Measurements from ENCODE around the gene BLID. TPM values are rescaled to one million over a fixed set of nuclear protein-coding genes. Genes with fewer than 3 reads are reported as not detected.

Gene BLID
- total RNA-seq, 3 donors from 2014 or later = 2.0 to 2.8 (median 2.4) TPM

DNA sequence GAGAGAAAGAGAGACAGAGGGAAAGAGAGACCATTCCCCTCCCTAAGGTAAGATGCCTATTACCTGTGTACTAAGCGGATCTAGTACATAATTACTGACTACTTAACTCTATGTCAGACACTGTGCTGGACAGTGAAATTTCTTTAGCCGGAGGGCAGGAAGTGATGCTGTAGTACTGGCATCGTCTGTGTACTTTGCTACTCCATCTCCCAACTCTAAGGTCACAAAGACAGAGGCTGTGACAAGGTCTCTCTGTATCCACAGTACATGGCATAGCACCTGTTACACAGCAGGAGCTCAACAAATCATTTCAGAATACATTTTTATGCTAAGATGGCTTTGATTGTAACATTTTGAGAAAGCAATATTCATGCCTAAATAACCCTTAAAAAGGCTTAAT, 9.0 kb downstream of the BLID start:
- Histone ChIP-seq H3K9me3 (no peaks in the 10 kb centered on the region), H3K27ac (no peak overlapping the region), H3K27me3 (peaks cover 0 to 1% of the 10 kb centered on the region in 2 donors), H3K4me3 (no peak overlapping the region), H3K4me1 (no peaks in the 10 kb centered on the region), H3K36me3 (no peaks in the 10 kb centered on the region)
- TF ChIP-seq POLR2AphosphoS5 (IDR thresholded peaks at IDR 0.05) (no peak), POLR2A (IDR thresholded peaks at IDR 0.05) (no peak), CTCF (IDR thresholded peaks at IDR 0.05) (no peak)
- intact Hi-C loops (cut with DNase I; ENCODE audit: low total_unique reads) = no loop called here
- DNase-seq (ENCODE audit: low spot score in 2 of 2) = no peak

DNA sequence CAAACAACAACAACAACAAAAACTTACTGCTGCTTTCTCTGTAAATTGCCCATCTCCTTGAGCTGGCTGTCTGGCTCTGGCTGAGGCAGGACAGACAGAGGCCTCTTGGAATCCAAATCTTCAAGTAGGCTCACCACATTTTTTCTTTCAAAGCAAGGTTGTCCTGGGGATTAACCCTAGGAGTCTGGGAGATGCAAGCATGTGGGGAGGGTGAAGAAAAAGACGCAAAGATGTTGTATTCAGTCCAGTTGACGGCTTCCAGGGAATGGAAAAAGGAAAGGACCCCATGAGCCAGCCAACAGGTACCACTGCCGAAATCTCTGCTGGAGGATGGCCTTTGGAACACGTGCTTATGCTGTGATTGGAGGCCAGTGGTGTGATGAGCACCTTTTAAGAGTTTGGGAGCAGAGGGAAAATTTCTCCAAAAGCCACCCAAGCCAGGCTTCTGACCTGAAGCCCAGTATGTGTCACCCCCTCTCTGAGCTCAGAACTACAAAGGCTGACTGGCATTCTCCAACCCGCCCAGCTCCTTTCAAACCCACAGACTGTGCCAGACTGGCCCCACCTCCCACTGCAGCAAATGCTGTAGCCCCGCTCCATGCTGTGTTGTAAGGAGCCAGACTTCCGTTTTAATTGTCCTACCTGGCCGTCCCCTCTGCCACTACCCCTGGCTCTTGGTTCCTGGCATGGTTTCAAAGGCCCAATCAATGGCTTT, 10.8 kb downstream of the BLID start:
- intact Hi-C loops (cut with DNase I; ENCODE audit: low total_unique reads) = no loop called here
- Histone ChIP-seq H3K4me3 (no peak overlapping the region), H3K27ac (no peak overlapping the region), H3K4me1 (no peaks in the 10 kb centered on the region), H3K36me3 (no peaks in the 10 kb centered on the region), H3K27me3 (peaks cover 0 to 7% of the 10 kb centered on the region in 2 donors), H3K9me3 (no peaks in the 10 kb centered on the region)
- DNase-seq (ENCODE audit: low spot score in 2 of 2) = no peak
- TF ChIP-seq POLR2AphosphoS5 (IDR thresholded peaks at IDR 0.05) (no peak), POLR2A (IDR thresholded peaks at IDR 0.05) (no peak), CTCF (IDR thresholded peaks at IDR 0.05) (no peak)

DNA sequence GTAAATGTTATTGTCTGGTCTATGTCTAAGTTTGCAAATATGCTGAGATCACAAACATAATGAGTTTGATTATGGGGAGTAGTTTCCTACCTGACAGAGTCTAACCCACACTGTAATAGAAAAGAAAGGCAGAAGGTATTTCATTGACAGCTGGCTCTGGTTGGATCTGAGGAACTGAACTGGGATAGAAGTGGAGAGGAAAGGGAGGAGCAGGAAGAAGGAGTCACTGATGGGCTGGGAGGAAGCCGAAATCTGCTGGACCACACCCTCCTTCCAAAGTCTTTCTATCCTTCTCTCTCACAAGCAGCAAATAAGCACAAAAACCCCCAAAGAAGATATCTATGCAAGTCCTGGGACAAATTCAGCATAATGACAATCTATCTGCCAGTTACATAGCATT, 11.7 kb downstream of the BLID start:
- DNase-seq (ENCODE audit: low spot score in 2 of 2) = no peak
- Histone ChIP-seq H3K4me1 (no peaks in the 10 kb centered on the region), H3K36me3 (no peaks in the 10 kb centered on the region), H3K27ac (no peak overlapping the region), H3K9me3 (no peaks in the 10 kb centered on the region), H3K4me3 (no peak overlapping the region), H3K27me3 (peaks cover 0 to 14% of the 10 kb centered on the region in 2 donors)
- TF ChIP-seq CTCF (IDR thresholded peaks at IDR 0.05) = no peak
- TF ChIP-seq POLR2AphosphoS5 (IDR thresholded peaks at IDR 0.05) = no peak
- no peak for TF ChIP-seq POLR2A (IDR thresholded peaks at IDR 0.05)
- intact Hi-C loops (cut with DNase I; ENCODE audit: low total_unique reads) = no loop called here

DNA sequence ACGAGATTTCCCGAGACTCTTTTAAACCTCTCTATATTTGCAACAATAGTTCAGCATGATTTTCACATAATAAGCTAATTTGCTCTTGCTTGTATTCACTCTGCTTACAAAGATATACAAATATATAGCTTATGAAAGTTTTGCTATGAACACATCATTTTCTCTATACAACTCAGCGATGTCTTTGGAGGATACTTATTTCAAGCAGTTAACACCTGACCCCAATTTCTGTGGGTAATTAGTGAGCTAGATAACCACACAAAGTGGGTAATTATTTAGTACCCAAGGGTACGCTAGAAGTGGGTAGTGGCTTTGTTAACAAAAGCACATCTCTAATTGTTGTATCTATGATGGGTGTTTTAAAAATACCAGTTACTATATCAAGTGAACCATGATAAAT, 12.3 kb downstream of the BLID start:
- DNase-seq (ENCODE audit: low spot score in 2 of 2) = no peak
- TF ChIP-seq POLR2AphosphoS5 (IDR thresholded peaks at IDR 0.05) (no peak), CTCF (IDR thresholded peaks at IDR 0.05) (no peak), POLR2A (IDR thresholded peaks at IDR 0.05) (no peak)
- Histone ChIP-seq H3K4me1 (no peaks in the 10 kb centered on the region), H3K36me3 (no peaks in the 10 kb centered on the region), H3K4me3 (no peak overlapping the region), H3K9me3 (no peaks in the 10 kb centered on the region), H3K27me3 (peaks cover 0 to 17% of the 10 kb centered on the region in 2 donors), H3K27ac (no peak overlapping the region)
- intact Hi-C loops (cut with DNase I; ENCODE audit: low total_unique reads) = no loop called here

DNA sequence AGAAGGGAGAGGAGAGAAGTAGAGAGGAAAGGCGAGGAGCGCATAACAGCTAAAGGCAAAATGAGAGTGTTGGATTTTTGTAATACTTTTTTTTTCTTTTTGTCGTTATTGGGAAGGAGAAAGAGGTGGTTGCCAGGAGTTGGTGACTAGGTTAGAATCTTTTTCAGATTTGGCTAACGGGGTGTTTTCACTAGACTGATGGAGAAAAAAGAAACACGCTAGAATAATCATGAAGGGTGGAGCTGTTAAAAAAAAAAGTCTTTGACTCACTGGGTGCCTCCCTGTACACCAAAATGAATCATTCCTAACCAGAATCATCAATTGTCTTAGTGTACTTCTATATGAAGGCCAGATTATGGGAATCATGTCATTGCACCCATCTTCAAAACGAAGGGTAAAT, 12.7 kb downstream of the BLID start:
- H3K36me3 ChIP-seq = no peaks in the 10 kb centered on the region
- TF ChIP-seq POLR2A (IDR thresholded peaks at IDR 0.05) (no peak), CTCF (IDR thresholded peaks at IDR 0.05) (no peak), POLR2AphosphoS5 (IDR thresholded peaks at IDR 0.05) (no peak)
- no peaks in the 10 kb centered on the region for H3K4me1 ChIP-seq
- H3K27ac ChIP-seq = no peak overlapping the region
- H3K27me3 ChIP-seq = peaks cover 0 to 21% of the 10 kb centered on the region in 2 donors
- H3K4me3 ChIP-seq = no peak overlapping the region
- intact Hi-C loops (cut with DNase I; ENCODE audit: low total_unique reads) = no loop called here
- H3K9me3 ChIP-seq = no peaks in the 10 kb centered on the region
- DNase-seq (ENCODE audit: low spot score in 2 of 2) = no peak
